HG03280 (cell line): ENCODE results near the gene ZNF785.
"Not testable (repeated sequence)": the region's sequence is repeated elsewhere in the genome, so short reads cannot be mapped to it uniquely, and the experiment has no call there.

ENCODE experiments used
- ATAC-seq: cut with Tn5 transposase; IDR thresholded peaks from one replicate; pipeline ENCODE4 v1.9.1; 2021; ENCODE audit warnings: mild to moderate bottlenecking, moderate library complexity; ENCODE audit not compliant: unreplicated experiment

Gene ZNF785

GRCh38 chr16:30602616-30603277 is 17.2 kb upstream of the ZNF785 start:
- ATAC-seq: no peak

GRCh38 chr16:30601966-30602365 is 16.5 kb upstream of the ZNF785 start:
- ATAC-seq: no peak

GRCh38 chr16:30600929-30601328 is 15.4 kb upstream of the ZNF785 start:
- ATAC-seq: no peak

- no peak for ATAC-seq
Observed at GRCh38 chr16:30600215-30600614, 14.7 kb upstream of the ZNF785 start.

- no peak for ATAC-seq
Observed at GRCh38 chr16:30592871-30593270, 7.4 kb upstream of the ZNF785 start.

- not testable (repeated sequence) for ATAC-seq
Observed at GRCh38 chr16:30590869-30591268, 5.4 kb upstream of the ZNF785 start.

GRCh38 chr16:30589582-30589981 is 4.1 kb upstream of the ZNF785 start:
- ATAC-seq: not testable (repeated sequence)

- ATAC-seq: no peak
Observed at GRCh38 chr16:30588651-30589050, 3.2 kb upstream of the ZNF785 start.

GRCh38 chr16:30585022-30585399 is 486 bp downstream of the ZNF785 start:
- ATAC-seq: peak; percentile 37

- ATAC-seq: no peak
Observed at GRCh38 chr16:30582611-30583340, 2.7 kb downstream of the ZNF785 start.

GRCh38 chr16:30581457-30581856 is 4.0 kb downstream of the ZNF785 start:
- no peak for ATAC-seq

GRCh38 chr16:30574678-30575077 is 10.8 kb downstream of the ZNF785 start:
- no peak for ATAC-seq

GRCh38 chr16:30571445-30572322 is 13.8 kb downstream of the ZNF785 start, which contains the start of gene ZNF688:
Gene ZNF688, minus strand, starts transcription at chr16:30571714. Its CDS starts 85 bp downstream, at chr16:30571629.
- peak; percentile 80 for ATAC-seq

- no peak for ATAC-seq
Observed at GRCh38 chr16:30570636-30571444, 14.7 kb downstream of the ZNF785 start.

GRCh38 chr16:30569746-30570635 is 15.5 kb downstream of the ZNF785 start:
- ATAC-seq: no peak

- no peak for ATAC-seq
Observed at GRCh38 chr16:30569281-30569680, 16.2 kb downstream of the ZNF785 start.

- peak; percentile 39 for ATAC-seq
Observed at GRCh38 chr16:30567991-30568638, 17.4 kb downstream of the ZNF785 start.

GRCh38 chr16:30567160-30567990 is 18.1 kb downstream of the ZNF785 start:
- no peak for ATAC-seq
